HEK293 (cell line): Measurements from ENCODE around the gene MPV17L2.

Experiments used
- ZNF112 ChIP-seq: fragments of 450-650 bp; formaldehyde crosslinking; IDR thresholded peaks from 2 replicates; pipeline ENCODE4 v1.5.0; 2017; ENCODE audit warnings: missing biosample characterization, missing genetic modification characterization
- ZNF302 ChIP-seq: fragments of 450-650 bp; formaldehyde crosslinking; IDR thresholded peaks from 2 replicates; pipeline ENCODE4 v1.5.1; 2016; ENCODE audit warnings: missing biosample characterization, missing genetic modification characterization, low read depth
- ZNF677 ChIP-seq: fragments of 450-650 bp; IDR thresholded peaks from 2 replicates; pipeline ENCODE4 v1.5.0; 2018; ENCODE audit warnings: missing biosample characterization, mild to moderate bottlenecking, missing genetic modification characterization, moderate library complexity
- TF ChIP-seq, protein P1 (sequence below): fragments of 450-650 bp; formaldehyde crosslinking; IDR thresholded peaks from 2 replicates; pipeline ENCODE4 v1.5.1; 2016; ENCODE audit warnings: missing biosample characterization, missing genetic modification characterization
- TF ChIP-seq, protein P2 (sequence below): fragments of 450-650 bp; formaldehyde crosslinking; IDR thresholded peaks from 2 replicates; pipeline ENCODE4 v1.5.1; 2016; ENCODE audit warnings: missing biosample characterization, missing genetic modification characterization, low read depth
- TF ChIP-seq, protein P3 (sequence below): fragments of 450-650 bp; formaldehyde crosslinking; IDR thresholded peaks from 2 replicates; pipeline ENCODE4 v1.5.1; 2016; ENCODE audit warnings: missing biosample characterization, missing genetic modification characterization

DNA sequence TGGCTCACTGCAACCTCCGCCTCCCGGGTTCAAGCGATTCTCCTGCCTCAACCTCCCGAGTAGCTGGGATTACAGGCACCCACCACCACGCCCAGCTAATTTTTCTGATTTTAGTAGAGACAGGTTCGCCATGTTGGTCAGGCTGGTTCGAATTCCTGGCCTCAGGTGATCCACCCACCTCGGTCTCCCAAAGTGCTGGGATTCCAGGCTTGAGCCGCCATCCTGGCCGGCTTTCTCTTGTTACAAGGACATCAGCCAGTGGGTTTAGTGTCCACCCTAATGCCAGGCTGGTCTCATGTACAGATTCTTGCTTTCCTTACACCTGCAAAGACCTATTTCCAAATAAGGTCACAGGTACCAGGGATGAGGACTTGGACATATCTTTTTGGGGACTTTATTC, 33.2 kb upstream of the MPV17L2 start:
- TF ChIP-seq, protein P1, sequence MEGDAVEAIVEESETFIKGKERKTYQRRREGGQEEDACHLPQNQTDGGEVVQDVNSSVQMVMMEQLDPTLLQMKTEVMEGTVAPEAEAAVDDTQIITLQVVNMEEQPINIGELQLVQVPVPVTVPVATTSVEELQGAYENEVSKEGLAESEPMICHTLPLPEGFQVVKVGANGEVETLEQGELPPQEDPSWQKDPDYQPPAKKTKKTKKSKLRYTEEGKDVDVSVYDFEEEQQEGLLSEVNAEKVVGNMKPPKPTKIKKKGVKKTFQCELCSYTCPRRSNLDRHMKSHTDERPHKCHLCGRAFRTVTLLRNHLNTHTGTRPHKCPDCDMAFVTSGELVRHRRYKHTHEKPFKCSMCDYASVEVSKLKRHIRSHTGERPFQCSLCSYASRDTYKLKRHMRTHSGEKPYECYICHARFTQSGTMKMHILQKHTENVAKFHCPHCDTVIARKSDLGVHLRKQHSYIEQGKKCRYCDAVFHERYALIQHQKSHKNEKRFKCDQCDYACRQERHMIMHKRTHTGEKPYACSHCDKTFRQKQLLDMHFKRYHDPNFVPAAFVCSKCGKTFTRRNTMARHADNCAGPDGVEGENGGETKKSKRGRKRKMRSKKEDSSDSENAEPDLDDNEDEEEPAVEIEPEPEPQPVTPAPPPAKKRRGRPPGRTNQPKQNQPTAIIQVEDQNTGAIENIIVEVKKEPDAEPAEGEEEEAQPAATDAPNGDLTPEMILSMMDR (tag by site-specific recombination): no peak
- TF ChIP-seq ZNF677 (tag by site-specific recombination) (no peak), ZNF302 (tag by site-specific recombination) (no peak), ZNF112 (tag by site-specific recombination) (no peak)
- TF ChIP-seq, protein P2, sequence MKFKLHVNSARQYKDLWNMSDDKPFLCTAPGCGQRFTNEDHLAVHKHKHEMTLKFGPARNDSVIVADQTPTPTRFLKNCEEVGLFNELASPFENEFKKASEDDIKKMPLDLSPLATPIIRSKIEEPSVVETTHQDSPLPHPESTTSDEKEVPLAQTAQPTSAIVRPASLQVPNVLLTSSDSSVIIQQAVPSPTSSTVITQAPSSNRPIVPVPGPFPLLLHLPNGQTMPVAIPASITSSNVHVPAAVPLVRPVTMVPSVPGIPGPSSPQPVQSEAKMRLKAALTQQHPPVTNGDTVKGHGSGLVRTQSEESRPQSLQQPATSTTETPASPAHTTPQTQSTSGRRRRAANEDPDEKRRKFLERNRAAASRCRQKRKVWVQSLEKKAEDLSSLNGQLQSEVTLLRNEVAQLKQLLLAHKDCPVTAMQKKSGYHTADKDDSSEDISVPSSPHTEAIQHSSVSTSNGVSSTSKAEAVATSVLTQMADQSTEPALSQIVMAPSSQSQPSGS: no peak
- TF ChIP-seq, protein P3, sequence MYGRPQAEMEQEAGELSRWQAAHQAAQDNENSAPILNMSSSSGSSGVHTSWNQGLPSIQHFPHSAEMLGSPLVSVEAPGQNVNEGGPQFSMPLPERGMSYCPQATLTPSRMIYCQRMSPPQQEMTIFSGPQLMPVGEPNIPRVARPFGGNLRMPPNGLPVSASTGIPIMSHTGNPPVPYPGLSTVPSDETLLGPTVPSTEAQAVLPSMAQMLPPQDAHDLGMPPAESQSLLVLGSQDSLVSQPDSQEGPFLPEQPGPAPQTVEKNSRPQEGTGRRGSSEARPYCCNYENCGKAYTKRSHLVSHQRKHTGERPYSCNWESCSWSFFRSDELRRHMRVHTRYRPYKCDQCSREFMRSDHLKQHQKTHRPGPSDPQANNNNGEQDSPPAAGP (tag by site-specific recombination): no peak
